NCI-H1436 (cell line): ENCODE results near the gene CMC1.
A peak's percentile ranks its signal among the peaks of the same experiment; 100 is the strongest.

Experiments
- DNase-seq: peaks from one replicate; lab custom pipeline; 2025; lab: John Stamatoyannopoulos, UW

The CMC1 gene

GRCh38 chr3:28300345-28300962 is 59.0 kb downstream of the CMC1 start:
- no peak for DNase-seq

DNA sequence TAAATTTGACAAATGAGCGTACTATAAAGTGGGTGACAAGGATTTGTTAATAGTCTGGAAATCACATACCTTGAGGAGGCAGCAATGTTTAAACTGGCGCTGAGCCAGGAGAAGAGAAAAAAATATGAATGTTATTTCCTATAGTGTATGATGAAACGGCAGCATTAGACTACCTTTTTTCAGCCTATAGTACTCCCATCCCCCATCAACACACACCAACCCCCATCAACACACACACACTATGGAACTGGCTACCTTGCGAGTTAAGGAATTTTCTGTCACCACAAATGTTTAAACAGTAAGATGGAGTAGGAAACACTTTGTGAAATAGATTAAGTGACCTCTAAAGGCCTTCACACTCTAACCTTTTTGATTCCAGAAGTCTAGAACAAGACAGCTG is 60.3 kb downstream of the CMC1 start:
- DNase-seq = no peak

DNA sequence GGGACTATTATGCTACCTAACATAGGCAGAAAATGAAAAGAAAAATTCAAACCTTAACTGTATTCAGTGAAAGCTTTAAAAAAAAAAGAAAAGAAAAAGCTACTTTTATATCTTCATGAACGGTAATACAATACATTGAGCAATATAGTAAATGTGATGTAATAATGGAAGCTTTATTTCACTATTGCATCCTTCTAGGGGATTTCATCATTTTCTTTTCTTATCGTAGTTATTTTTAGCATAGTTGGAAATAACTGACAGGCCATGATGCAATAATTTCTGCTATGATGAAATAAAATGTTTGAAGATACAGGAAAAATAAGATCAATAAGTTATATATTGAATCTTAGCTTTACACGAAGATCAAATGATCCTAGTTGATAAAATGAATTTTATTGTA is 66.8 kb downstream of the CMC1 start:
- no peak for DNase-seq

- no peak for DNase-seq
These were observed 74.3 kb downstream of the CMC1 start for GRCh38 chr3:28315711-28316110.

DNA sequence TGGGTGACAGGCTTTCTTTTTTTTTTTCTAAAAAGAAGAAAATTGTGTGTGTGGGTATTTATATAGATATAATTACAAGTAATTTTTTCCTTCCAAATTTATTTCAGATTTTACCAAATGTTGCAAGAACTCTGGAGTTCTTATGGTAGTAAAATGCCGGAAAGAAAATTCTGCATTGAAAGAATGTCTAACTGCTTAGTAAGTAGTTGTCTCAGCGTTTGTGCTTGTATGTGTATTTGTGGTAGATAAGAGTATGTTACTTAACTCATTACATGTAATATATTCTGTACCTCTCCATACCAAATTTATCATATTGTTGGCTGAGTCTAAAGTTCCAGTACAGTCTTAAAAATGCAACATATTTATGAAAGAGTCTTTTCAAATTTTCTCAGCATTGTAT is 74.8 kb downstream of the CMC1 start:
- DNase-seq = no peak

DNA sequence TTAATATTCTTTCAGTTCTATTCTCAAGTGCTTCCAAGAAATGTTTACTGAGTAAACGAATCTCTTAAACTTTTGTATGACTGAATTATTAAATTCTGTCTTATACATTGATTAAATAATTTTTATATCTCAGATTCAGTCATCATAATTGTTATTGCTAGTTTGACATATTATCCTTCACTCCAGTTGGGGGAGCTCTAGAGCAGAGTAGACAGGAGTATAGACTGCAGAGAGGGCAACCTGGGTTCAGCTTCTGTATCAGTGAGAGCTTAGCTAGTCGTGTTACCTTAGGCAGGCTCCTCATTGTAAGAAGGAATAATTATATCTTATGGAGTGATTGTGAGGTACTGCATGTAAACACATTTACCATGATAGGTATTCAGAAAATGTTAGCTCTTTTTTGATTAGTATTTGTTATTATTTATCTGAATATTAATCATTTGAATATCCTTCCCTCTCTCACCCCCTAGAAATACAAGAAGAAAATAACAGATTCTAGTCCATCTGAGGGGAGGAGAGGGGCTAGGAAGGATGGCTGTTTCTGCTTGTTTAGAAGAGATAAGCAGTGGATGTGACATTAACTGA is 76.1 kb downstream of the CMC1 start:
- DNase-seq = peak; percentile 28

DNA sequence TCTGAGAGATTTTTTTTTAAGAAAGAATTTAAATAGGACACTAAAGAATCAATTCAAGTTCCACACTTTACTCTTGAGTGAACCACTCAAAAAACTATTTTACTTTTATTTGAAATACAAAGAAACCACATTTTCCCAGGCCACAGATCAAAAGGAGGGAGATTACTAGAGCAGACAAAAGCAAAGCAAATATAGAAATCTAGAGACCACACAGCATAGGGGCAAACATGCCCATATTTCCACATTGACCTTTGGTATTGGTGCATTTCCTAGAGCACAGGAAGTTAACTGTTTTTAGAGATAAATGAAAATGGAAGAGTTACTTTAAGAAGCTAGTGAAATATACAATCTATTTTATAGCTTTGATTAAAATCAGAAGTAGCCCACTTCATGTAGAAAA is 79.6 kb downstream of the CMC1 start:
- no peak for DNase-seq

GRCh38 chr3:28322464-28322863 is 81.0 kb downstream of the CMC1 start:
- no peak for DNase-seq

DNA sequence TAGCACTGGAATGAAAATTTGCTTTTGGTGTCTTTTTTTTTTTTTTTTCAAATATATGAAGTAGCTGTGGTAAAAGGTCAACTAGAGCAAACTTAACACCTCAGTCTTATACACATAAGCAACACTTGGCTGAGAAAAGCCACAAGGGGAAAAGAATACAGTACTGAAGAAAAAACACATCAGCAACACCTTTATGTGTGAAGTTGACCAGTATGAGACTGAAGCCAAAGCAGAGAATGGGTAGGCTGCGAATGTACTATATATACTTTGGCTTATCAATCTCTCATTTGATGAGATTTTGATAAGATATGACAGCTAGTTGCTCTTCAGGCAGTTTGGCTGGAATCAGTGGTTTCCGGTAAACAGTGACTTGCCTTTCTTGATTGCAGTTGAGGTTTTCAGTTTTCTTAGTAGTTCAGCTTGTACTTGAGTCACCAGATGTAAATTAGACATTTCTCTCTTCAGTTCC is 85.1 kb downstream of the CMC1 start:
- DNase-seq = no peak

- peak; percentile 1 for DNase-seq
These were observed 87.1 kb downstream of the CMC1 start for GRCh38 chr3:28328188-28329151.

GRCh38 chr3:28334552-28334951 is 93.1 kb downstream of the CMC1 start:
- no peak for DNase-seq

- no peak for DNase-seq
These were observed 93.8 kb downstream of the CMC1 start for GRCh38 chr3:28335246-28335645.

DNA sequence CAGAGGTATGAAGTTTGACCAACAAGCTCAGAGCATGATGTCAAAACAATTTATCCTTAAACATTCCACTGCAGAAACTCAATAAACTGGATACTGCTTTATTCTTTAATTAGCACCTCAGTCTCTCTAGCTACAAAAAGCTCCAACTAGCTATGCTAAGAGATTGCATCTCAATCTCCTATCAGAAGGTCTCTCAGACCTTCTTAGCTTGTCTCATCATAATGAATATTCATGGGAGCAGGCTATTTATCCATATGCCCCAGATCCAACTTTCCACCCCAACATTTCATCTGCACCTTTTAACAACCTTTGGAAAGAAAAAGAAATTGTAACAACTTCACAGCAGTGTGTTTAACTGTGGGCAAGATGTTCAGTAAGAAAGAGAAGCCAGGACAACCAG is 95.8 kb downstream of the CMC1 start:
- no peak for DNase-seq

GRCh38 chr3:28343144-28343543 is 101.7 kb downstream of the CMC1 start:
- no peak for DNase-seq

DNA sequence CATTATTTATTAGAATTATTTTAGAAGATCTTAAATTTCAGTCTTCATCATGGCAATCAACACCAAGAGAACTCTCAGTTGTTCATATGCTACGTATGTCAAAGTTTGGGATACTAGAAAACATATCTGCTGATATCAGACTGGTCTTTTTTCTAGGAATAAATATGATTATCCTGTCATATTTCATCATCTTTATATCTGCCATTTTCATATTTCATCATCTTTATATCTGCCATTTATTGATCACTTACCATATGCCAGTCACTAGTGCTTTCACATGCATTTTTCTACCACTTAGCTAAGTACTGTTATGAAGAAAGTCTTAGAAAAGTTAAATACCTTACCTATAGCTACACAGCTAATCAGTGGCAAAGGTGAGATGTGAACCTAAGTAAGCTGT is 104.3 kb downstream of the CMC1 start:
- no peak for DNase-seq

GRCh38 chr3:28347374-28348264 is 106.2 kb downstream of the CMC1 start:
- DNase-seq = no peak

GRCh38 chr3:28348265-28348628 is 106.8 kb downstream of the CMC1 start:
- DNase-seq = no peak

DNA sequence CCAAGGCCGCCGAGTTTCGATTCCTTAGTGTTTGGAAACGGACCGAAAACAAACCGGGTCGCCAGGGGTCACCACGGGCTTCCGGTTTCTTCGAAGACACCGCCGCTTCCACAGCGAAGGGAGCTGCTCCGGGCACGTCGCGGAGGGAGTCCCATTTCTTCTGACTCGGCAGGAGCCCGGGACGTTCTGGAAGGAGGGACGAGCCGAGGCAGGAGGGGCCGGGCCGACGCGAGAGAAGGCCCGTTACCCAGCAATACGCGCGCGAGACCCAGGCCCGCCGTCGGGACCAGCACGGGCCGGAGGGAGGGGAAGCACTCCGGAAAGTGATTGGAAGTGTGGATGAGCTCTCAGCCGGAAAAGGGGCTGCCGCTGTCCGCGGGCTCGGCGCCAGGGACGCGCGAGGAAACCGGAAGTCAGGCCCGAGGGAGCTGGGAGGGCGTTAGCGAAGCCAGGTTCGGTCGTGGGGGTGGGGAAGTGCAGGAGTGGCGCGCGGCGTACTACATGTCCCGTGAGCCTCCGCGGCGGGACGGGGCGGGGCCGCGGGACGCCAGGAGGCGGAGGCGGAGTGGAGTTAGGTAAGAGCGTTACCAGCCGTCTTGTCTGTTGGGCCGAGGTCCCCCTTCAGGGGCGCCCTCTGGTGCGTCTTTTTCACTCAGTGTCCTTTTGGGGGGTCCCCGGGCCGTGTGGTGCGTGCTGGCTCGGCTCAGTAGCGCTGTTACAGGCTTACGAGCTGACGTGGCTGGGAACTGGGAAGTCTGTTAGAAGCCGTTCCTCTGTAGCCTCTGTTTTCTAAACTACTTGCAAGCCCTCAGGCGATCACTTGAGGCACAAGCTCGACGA is 107.4 kb downstream of the CMC1 start, which contains the start of the genes AZI2 and ZCWPW2:
AZI2 (minus strand) TSS at position 196 of the 840 bp plus-strand sequence. CDS start 8,207 bp downstream, outside the sequence.
ZCWPW2 (plus strand) TSS at position 93 of the 840 bp plus-strand sequence. CDS start 64,348 bp downstream, outside the sequence.
- DNase-seq = peak; percentile 81

DNA sequence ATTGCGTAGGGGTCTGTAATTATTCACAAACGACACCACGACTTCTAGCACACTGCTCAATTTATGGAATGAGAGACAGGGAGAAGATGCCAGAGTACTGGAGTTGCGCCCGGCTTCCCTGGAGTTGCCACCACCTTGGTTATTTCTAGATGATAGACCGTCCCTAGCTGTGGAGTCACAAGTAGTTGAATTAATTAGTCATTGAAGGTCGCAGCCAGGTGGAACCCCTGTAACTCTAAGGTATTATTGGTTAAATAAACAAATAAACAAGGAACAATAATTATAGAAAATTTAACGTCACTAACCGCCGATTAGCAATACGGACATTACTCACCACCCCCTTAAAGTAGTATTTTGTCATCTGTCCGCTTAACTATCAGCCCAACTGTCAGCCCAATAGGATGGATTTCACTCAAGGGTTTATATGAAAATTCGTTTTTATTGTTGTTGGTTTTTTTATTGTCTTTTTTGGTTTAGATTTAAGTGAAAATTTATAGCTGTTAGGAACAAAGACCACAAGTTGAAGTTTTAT is 108.1 kb downstream of the CMC1 start:
- no peak for DNase-seq
